Upper lobe of left lung (tissue), 4 donors: ENCODE results near the gene CCDC106.

ENCODE experiments used
- POLR2AphosphoS5 ChIP-seq, 2 donors: sonication (generic); formaldehyde crosslinking; IDR thresholded peaks; one replicate each; pipeline ENCODE4 v1.5.1; 2017; ENCODE audit warnings: antibody characterized with exemption in 2 of 2
- TF ChIP-seq, protein P1 (sequence below), 6 experiments: fragments of 450-650 bp in 4 of 6; fragments of 200-600 bp in 2 of 6; sonication (generic) in 2 of 6; IDR thresholded peaks; one replicate each; pipeline ENCODE4 v1.5.1; 2016 to 2019; ENCODE audit warnings: antibody characterized with exemption in 6 of 6

- TF ChIP-seq, protein P1, sequence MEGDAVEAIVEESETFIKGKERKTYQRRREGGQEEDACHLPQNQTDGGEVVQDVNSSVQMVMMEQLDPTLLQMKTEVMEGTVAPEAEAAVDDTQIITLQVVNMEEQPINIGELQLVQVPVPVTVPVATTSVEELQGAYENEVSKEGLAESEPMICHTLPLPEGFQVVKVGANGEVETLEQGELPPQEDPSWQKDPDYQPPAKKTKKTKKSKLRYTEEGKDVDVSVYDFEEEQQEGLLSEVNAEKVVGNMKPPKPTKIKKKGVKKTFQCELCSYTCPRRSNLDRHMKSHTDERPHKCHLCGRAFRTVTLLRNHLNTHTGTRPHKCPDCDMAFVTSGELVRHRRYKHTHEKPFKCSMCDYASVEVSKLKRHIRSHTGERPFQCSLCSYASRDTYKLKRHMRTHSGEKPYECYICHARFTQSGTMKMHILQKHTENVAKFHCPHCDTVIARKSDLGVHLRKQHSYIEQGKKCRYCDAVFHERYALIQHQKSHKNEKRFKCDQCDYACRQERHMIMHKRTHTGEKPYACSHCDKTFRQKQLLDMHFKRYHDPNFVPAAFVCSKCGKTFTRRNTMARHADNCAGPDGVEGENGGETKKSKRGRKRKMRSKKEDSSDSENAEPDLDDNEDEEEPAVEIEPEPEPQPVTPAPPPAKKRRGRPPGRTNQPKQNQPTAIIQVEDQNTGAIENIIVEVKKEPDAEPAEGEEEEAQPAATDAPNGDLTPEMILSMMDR (IDR thresholded peaks at IDR 0.05) = no peak
- no peak for TF ChIP-seq POLR2AphosphoS5 (IDR thresholded peaks at IDR 0.05)
Measured at GRCh38 chr19:55626350-55626749, 21.7 kb upstream of the CCDC106 start.
